ENCODE measurements around the gene PTPRJ. TPM values are rescaled to one million over a fixed set of nuclear protein-coding genes. Genes with fewer than 3 reads are reported as not detected.
"Not testable (repeated sequence)": the region's sequence is repeated elsewhere in the genome, so short reads cannot be mapped to it uniquely, and the experiment has no call there.

Gene PTPRJ
- total RNA-seq, 4 donors from 2014 or later, result 4.2 to 26.2 (median 9.2) TPM

- no peak for DNase-seq (ENCODE audit: low spot score in 2 of 2)
- no peak overlapping the region for H3K4me3 ChIP-seq (ENCODE audit: low read depth, poor library complexity, severe bottlenecking)
- intact Hi-C loops (cut with DNase I; ENCODE audit: low total_unique reads), result no loop called here
- TF ChIP-seq CTCF (IDR thresholded peaks at IDR 0.05) (no peak), POLR2A (IDR thresholded peaks at IDR 0.05) (no peak)
These were observed 157.9 kb downstream of the PTPRJ start for GRCh38 chr11:48138222-48138621.

- intact Hi-C loops (cut with DNase I; ENCODE audit: low total_unique reads); H3K4me3 ChIP-seq (ENCODE audit: low read depth, poor library complexity, severe bottlenecking): not testable (repeated sequence)
- DNase-seq (ENCODE audit: low spot score in 2 of 2), result peak in 1 of 2 donors; percentile 68
- WGBS, 2 donors, result 95 to 97% methylated on average over 3 of the region's 3 CpGs
These were observed 159.5 kb downstream of the PTPRJ start for GRCh38 chr11:48139896-48140295.

GRCh38 chr11:48141475-48142122, 161.2 kb downstream of the PTPRJ start:
- peak in 1 of 2 donors; percentile 39 for DNase-seq (ENCODE audit: low spot score in 2 of 2)
- WGBS, 2 donors, result 49 to 56% methylated on average over 3 of the region's 3 CpGs
- TF ChIP-seq POLR2A (IDR thresholded peaks at IDR 0.05), result no peak
- no peak for TF ChIP-seq CTCF (IDR thresholded peaks at IDR 0.05)
- no peak overlapping the region for H3K4me3 ChIP-seq (ENCODE audit: low read depth, poor library complexity, severe bottlenecking)
- intact Hi-C loops (cut with DNase I; ENCODE audit: low total_unique reads), result no loop called here

- no peak for DNase-seq (ENCODE audit: low spot score in 2 of 2)
- 90 to 92% methylated on average over 4 of the region's 4 CpGs for WGBS, 2 donors
These were observed 162.5 kb downstream of the PTPRJ start for GRCh38 chr11:48142889-48143288.

GRCh38 chr11:48148749-48149148, 168.4 kb downstream of the PTPRJ start:
- 44 to 49% methylated on average over 3 of the region's 3 CpGs for WGBS, 2 donors
- intact Hi-C loops (cut with DNase I; ENCODE audit: low total_unique reads), result no loop called here
- no peak for DNase-seq (ENCODE audit: low spot score in 2 of 2)
- TF ChIP-seq POLR2A (IDR thresholded peaks at IDR 0.05) (no peak), CTCF (IDR thresholded peaks at IDR 0.05) (no peak)
- H3K4me3 ChIP-seq (ENCODE audit: low read depth, poor library complexity, severe bottlenecking), result no peak overlapping the region

More at GRCh38 chr11:48142889-48143288, 162.5 kb downstream of the PTPRJ start:
- H3K4me3 ChIP-seq (ENCODE audit: low read depth, poor library complexity, severe bottlenecking), result no peak overlapping the region
- TF ChIP-seq POLR2A (IDR thresholded peaks at IDR 0.05) (no peak), CTCF (IDR thresholded peaks at IDR 0.05) (no peak)
- intact Hi-C loops (cut with DNase I; ENCODE audit: low total_unique reads), result no loop called here

GRCh38 chr11:48150213-48150612, 169.9 kb downstream of the PTPRJ start:
- WGBS, 2 donors, result 62 to 71% methylated on average over 4 of the region's 4 CpGs
- TF ChIP-seq CTCF (IDR thresholded peaks at IDR 0.05) (no peak), POLR2A (IDR thresholded peaks at IDR 0.05) (no peak)
- no peak overlapping the region for H3K4me3 ChIP-seq (ENCODE audit: low read depth, poor library complexity, severe bottlenecking)
- intact Hi-C loops (cut with DNase I; ENCODE audit: low total_unique reads), result no loop called here
- DNase-seq (ENCODE audit: low spot score in 2 of 2), result no peak
